GM12801 (cell line): Measurements from ENCODE around the gene EFCAB6.

Experiments
- TF ChIP-seq, protein P1 (sequence below): IDR thresholded peaks from one replicate; pipeline ENCODE4 v1.5.1; 2011; ENCODE audit warnings: control low read depth; ENCODE audit not compliant: insufficient read length; ENCODE audit errors: extremely low read depth

The EFCAB6 gene

DNA sequence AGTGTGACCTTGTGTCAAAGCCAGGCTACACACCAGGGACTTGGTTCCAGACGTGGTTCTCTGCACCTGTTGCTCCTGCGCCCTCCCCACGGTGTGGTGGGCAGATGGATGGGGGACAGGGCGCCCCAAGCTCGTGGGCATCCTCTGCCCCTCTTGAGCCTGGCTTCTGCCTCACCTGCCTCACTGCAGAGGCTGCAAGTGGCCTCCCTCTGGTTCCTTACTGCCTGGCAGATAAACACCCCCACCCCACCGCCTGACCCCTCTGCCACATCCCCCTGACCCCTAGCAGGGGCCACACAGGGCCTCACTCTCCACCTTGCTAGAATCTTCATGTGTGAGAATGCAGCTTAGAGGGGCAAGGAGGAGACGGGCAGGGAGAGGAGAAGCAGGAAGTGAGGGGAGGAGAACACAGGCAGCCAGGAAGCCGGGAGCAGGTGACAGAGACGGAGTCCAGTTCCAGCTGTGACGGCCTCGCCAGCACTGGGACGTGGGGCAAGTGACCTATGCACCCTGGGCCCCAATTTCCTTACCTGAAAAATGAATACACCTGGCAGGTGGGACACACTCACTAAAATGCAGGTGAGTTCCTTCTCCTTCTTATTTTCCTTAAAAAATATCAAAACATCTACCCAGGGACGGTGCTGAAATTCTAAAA is 178.3 kb downstream of the EFCAB6 start:
- TF ChIP-seq, protein P1, sequence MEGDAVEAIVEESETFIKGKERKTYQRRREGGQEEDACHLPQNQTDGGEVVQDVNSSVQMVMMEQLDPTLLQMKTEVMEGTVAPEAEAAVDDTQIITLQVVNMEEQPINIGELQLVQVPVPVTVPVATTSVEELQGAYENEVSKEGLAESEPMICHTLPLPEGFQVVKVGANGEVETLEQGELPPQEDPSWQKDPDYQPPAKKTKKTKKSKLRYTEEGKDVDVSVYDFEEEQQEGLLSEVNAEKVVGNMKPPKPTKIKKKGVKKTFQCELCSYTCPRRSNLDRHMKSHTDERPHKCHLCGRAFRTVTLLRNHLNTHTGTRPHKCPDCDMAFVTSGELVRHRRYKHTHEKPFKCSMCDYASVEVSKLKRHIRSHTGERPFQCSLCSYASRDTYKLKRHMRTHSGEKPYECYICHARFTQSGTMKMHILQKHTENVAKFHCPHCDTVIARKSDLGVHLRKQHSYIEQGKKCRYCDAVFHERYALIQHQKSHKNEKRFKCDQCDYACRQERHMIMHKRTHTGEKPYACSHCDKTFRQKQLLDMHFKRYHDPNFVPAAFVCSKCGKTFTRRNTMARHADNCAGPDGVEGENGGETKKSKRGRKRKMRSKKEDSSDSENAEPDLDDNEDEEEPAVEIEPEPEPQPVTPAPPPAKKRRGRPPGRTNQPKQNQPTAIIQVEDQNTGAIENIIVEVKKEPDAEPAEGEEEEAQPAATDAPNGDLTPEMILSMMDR = no peak

DNA sequence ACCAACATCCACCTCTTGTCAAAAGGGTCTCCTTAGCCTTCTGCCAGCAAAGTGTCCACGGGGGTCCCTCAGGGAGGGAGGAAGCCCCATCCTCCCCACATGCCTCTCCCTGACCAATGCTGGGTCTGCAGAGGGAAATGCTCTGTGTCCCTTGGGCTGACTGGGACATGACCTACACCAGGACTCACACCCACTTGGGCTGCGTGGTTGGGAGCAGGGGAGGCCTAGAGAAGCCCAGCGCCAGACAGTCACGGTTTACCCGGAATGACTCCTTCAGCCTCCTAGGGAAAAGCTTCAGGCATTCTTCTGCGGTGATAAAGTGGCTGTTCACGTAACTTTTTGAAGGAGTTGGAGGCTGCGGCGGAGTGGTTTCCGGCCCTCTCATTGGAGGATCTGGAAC is 180.3 kb downstream of the EFCAB6 start:
- TF ChIP-seq, protein P1 = no peak

DNA sequence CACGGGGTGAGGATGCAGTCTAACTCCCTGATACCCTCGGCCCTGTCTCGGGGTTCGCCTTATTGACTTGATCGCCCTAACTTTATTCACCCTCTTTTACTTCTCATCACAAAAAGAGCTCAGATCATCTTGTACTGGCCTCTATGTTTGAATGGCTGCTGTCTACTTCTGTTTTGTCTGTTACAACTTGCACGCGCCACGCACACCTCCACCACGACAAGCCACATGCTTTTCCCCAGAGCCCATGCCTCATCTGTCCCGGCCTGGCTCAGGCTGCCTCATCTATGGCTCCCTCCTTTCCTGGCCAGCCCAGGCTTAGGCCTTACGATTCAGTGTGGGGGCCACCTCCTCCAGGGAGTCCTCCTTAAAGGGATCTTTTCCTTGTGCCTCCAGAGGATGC is 180.9 kb downstream of the EFCAB6 start:
- TF ChIP-seq, protein P1 = no peak

DNA sequence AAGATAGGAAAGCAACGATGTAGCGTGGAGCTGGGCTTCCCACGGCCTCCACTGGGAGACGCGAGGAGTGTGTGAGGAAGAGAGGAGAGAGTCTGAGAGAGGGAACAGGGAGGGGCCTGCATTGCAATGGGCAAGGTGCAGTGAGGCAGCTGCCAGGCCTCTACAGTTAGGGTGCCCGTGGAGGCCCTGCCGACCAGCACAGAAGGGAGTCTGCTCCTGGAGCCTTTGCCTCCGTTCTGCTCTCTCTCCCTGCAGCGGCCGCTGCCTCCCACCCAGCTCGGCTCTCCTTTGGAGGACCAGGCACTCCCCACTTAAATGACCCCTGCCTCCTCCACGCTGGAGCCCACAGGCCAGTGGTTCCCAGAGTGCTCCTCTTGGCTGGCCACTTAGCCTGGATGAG is 181.7 kb downstream of the EFCAB6 start:
- TF ChIP-seq, protein P1 = no peak

DNA sequence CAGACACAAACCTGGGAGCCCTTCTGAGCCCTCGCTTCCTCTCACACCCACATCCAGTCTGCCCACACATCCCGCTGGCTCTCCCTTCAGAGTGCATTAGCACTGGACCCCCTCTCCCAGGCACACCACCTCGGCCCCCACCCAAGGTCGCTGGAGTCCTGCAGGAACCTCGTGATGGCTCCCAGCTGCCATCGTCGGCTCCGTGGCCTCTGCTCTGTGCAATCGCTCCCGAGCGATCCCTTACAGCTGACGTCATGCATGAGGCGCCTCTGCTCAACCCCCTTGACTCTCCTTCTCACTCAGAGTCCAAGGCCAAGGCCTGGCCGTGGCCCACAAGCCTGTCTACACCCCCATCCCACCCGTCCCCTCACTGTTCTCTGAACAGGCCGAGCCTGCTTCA is 183.9 kb downstream of the EFCAB6 start:
- TF ChIP-seq, protein P1 = no peak

DNA sequence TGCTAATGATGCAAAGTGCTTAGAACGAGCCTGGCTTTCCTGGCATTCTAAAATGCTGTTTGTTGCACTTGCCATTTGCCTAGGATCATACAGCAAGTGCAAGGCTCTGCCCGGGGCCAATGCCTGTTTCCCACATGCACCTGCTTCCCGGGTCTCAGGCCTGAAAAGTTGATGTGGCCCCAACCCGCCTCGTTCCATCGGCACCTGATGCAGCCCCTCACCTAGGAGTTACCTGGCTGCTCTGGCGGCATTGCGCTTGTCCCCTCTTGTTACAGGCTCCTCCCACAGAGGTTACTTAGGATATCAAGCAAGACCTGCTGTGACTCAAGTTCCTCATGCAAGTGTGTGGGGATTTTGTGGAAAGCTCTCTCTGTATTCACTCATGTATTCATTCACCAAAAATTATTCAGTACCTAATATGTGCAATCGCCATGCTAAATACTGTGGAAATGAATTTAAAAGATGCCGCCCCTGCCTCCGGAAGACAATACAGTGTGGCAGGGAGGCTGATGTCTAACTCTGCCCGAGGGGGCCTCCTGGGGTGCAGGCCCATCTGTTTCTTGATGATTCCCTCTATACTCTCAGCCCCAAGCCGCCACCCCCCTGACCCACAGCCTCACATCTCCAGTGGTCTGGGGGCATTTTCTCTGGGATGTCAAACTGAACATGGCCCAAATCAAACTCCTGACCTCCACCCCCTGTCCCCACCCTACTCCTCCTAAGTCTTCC is 184.5 kb downstream of the EFCAB6 start:
- TF ChIP-seq, protein P1 = no peak

DNA sequence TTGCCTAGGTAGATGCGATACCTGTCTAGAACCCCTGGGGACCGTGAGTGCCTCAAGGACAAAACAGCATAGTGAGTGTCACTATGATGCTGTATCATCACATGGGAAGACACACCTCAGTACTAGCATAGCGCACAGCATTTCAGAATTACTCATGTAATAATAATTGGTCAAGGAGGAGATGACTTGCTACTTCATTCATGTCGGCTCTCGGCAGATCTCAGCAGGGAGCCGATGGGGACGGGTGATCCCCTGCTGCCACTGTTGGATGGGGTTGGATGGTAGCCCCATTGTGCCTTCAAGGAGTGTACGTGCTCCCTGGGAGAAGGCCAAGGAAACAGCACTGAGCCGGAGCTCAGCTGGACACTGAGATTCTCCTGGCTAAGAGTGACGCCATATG is 186.9 kb downstream of the EFCAB6 start:
- TF ChIP-seq, protein P1 = no peak
